ENCODE results near the gene VAV3.

GRCh38 chr1:107899655-107900054 is 65.3 kb downstream of the VAV3 start:
- TF ChIP-seq, protein P1, sequence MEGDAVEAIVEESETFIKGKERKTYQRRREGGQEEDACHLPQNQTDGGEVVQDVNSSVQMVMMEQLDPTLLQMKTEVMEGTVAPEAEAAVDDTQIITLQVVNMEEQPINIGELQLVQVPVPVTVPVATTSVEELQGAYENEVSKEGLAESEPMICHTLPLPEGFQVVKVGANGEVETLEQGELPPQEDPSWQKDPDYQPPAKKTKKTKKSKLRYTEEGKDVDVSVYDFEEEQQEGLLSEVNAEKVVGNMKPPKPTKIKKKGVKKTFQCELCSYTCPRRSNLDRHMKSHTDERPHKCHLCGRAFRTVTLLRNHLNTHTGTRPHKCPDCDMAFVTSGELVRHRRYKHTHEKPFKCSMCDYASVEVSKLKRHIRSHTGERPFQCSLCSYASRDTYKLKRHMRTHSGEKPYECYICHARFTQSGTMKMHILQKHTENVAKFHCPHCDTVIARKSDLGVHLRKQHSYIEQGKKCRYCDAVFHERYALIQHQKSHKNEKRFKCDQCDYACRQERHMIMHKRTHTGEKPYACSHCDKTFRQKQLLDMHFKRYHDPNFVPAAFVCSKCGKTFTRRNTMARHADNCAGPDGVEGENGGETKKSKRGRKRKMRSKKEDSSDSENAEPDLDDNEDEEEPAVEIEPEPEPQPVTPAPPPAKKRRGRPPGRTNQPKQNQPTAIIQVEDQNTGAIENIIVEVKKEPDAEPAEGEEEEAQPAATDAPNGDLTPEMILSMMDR (IDR thresholded peaks at IDR 0.05; ENCODE audit: control extremely low read depth in 1 of 3, insufficient read depth in 1 of 3, low read depth in 1 of 3, low read length in 3 of 3): no peak
- TF ChIP-seq, protein P2, sequence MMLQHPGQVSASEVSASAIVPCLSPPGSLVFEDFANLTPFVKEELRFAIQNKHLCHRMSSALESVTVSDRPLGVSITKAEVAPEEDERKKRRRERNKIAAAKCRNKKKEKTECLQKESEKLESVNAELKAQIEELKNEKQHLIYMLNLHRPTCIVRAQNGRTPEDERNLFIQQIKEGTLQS (IDR thresholded peaks at IDR 0.05; ENCODE audit: insufficient read depth, low read depth, low read length): no peak
- no peak for TF ChIP-seq KDM1A (IDR thresholded peaks at IDR 0.05; ENCODE audit: borderline replicate concordance, low read length)
- TF ChIP-seq TAF1 (IDR thresholded peaks at IDR 0.05; ENCODE audit: low read depth, low read length): no peak
- TF ChIP-seq ZNF274 (IDR thresholded peaks at IDR 0.05; ENCODE audit: borderline replicate concordance, extremely low read depth, low read length): no peak
- no peak for TF ChIP-seq EP300 (IDR thresholded peaks at IDR 0.05; ENCODE audit: borderline replicate concordance in 1 of 2, low read depth in 2 of 2, low read length in 2 of 2)
